Measurements from ENCODE around the gene TBC1D24.

TBC1D24 gene

GRCh38 chr16:2483939-2484897 lies 9.3 kb downstream of the TBC1D24 start:
- DNase-seq, result no peak

GRCh38 chr16:2484898-2485508 lies 10.1 kb downstream of the TBC1D24 start:
- no peak for DNase-seq

GRCh38 chr16:2485811-2486507 lies 11.0 kb downstream of the TBC1D24 start:
- no peak for DNase-seq

GRCh38 chr16:2486645-2487516 lies 12.0 kb downstream of the TBC1D24 start:
- DNase-seq, result peak in 3 of 4 experiments; percentile 48 to 71 (median 70)

GRCh38 chr16:2487517-2487842 lies 12.6 kb downstream of the TBC1D24 start:
- no peak for DNase-seq

GRCh38 chr16:2487903-2488531 lies 13.1 kb downstream of the TBC1D24 start:
- no peak for DNase-seq

- DNase-seq, result no peak
Measured at GRCh38 chr16:2489581-2489980, 14.7 kb downstream of the TBC1D24 start.

GRCh38 chr16:2490190-2491105 lies 15.5 kb downstream of the TBC1D24 start:
- DNase-seq, result no peak

- no peak for DNase-seq
Measured at GRCh38 chr16:2492292-2492691, 17.4 kb downstream of the TBC1D24 start.

- DNase-seq, result no peak
Measured at GRCh38 chr16:2493605-2494004, 18.7 kb downstream of the TBC1D24 start.

GRCh38 chr16:2494616-2495015 lies 19.7 kb downstream of the TBC1D24 start:
- no peak for DNase-seq

GRCh38 chr16:2495041-2495440 lies 20.1 kb downstream of the TBC1D24 start:
- DNase-seq, result no peak

- no peak for DNase-seq
Measured at GRCh38 chr16:2496223-2497115, 21.5 kb downstream of the TBC1D24 start.

- DNase-seq, result no peak
Measured at GRCh38 chr16:2497116-2497630, 22.2 kb downstream of the TBC1D24 start.

GRCh38 chr16:2497695-2498484 lies 23.0 kb downstream of the TBC1D24 start:
- DNase-seq, result no peak

- no peak for DNase-seq
Measured at GRCh38 chr16:2498531-2499253, 23.8 kb downstream of the TBC1D24 start.

GRCh38 chr16:2499454-2499853 lies 24.5 kb downstream of the TBC1D24 start:
- DNase-seq, result no peak

- no peak for DNase-seq
Measured at GRCh38 chr16:2499890-2500429, 25.0 kb downstream of the TBC1D24 start.
